Loucy (cell line): ENCODE data around the gene NGFR.

Experiments used
- EZH2phosphoT487 ChIP-seq: fragments of 200-600 bp; IDR thresholded peaks from 2 replicates; pipeline ENCODE4 v1.6.1; 2018; ENCODE audit warnings: antibody characterized with exemption, mild to moderate bottlenecking, moderate library complexity, borderline replicate concordance
- TF ChIP-seq, protein P1 (sequence below): fragments of 200-600 bp; sonication (generic); conservative IDR thresholded peaks from 2 replicates; pipeline ENCODE4 v1.5.1; 2014; ENCODE audit warnings: mild to moderate bottlenecking, antibody characterized with exemption, low read length

DNA sequence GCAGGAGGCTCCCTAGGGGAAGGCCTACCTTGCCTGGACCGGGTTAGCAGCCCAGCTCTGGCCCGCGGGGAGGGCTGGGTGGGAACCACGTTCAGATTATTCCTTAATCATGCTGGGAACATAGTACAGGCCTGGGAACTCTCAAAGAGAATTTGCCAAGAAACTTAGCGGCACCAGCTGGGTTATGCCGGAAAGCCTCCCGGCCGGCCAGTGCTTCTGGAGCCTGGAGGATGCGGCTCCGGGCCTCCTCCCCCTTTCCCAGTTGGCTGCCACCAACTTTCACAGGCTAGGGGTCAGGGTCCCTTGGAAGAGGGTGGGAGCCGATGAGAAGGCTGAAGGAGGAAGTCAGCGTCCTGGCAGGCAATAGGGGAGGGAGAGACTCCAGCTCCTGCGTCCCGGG, 10.8 kb downstream of the NGFR start:
- TF ChIP-seq, protein P1, sequence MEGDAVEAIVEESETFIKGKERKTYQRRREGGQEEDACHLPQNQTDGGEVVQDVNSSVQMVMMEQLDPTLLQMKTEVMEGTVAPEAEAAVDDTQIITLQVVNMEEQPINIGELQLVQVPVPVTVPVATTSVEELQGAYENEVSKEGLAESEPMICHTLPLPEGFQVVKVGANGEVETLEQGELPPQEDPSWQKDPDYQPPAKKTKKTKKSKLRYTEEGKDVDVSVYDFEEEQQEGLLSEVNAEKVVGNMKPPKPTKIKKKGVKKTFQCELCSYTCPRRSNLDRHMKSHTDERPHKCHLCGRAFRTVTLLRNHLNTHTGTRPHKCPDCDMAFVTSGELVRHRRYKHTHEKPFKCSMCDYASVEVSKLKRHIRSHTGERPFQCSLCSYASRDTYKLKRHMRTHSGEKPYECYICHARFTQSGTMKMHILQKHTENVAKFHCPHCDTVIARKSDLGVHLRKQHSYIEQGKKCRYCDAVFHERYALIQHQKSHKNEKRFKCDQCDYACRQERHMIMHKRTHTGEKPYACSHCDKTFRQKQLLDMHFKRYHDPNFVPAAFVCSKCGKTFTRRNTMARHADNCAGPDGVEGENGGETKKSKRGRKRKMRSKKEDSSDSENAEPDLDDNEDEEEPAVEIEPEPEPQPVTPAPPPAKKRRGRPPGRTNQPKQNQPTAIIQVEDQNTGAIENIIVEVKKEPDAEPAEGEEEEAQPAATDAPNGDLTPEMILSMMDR, result no peak
- TF ChIP-seq EZH2phosphoT487, result no peak
